NCI-H187 treated with DMSO at 0.1 percent for 48 hours (cell line): ENCODE measurements around the gene PSME2.

Source experiments
- DNase-seq: peaks from one replicate; lab custom pipeline; 2025; lab: John Stamatoyannopoulos, UW

PSME2 gene, protein sequence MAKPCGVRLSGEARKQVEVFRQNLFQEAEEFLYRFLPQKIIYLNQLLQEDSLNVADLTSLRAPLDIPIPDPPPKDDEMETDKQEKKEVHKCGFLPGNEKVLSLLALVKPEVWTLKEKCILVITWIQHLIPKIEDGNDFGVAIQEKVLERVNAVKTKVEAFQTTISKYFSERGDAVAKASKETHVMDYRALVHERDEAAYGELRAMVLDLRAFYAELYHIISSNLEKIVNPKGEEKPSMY

GRCh38 chr14:24146453-24146977 is at the start of gene PSME2:
Gene PSME2, minus strand, starts transcription at chr14:24146610. Its CDS starts 29 bp downstream, at chr14:24146581.
- DNase-seq = peak; percentile 96

- DNase-seq = no peak
These were observed 49.0 kb upstream of the PSME2 start, which contains the start of gene TM9SF1 for GRCh38 chr14:24195186-24196070. Gene TM9SF1, minus strand, starts transcription at chr14:24195441. Its CDS starts 422 bp downstream, at chr14:24195019.

GRCh38 chr14:24194873-24195185 is 48.4 kb upstream of the PSME2 start:
- no peak for DNase-seq

- no peak for DNase-seq
These were observed 47.9 kb upstream of the PSME2 start for GRCh38 chr14:24194186-24194872.

DNA sequence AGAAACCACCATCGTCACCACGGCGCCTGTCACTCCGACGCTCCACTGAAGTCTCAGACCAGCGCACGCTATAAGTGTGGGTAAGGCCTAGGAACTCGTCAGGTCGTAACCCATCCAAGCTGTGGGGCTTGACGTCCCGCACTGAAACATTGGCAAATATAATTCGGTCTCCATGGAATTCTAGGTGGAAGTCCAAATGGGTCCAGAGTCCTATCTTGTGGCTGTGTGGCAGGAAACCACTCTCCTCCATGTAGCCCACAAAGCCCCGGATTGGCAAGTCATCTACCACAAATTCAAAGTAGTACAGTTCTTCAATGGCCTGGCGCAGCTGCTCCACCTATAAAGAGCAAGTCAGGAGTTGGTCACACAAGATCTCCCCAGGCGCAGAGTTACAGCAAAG is 46.5 kb upstream of the PSME2 start:
- no peak for DNase-seq

- DNase-seq = no peak
These were observed 44.0 kb upstream of the PSME2 start for GRCh38 chr14:24190416-24190815.

DNA sequence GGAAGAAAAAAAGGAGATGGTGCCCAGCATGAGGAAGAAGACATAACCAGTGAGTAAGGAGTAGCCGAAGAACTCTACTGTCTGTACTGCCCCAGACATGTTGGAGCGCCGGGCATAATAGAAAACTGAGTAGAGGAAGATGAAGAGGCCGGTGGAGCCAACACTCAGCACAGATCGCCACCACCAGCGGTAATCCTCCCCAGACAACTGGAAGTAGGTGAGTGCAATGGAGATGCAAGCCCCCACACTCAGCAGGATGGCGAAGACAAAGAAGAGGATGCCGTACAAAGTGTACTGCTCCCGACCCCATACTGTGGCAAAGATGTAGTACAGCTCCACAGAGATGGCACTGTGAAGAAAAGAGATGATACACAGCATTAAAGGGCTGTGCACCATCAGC is 43.0 kb upstream of the PSME2 start:
- no peak for DNase-seq

GRCh38 chr14:24189059-24189375 is 42.6 kb upstream of the PSME2 start:
- DNase-seq = no peak

- DNase-seq = peak; percentile 91
These were observed 42.0 kb upstream of the PSME2 start, which contains the start of gene IPO4 for GRCh38 chr14:24188251-24189058. Gene IPO4, minus strand, starts transcription at chr14:24188816. Its CDS starts 29 bp downstream, at chr14:24188787.

DNA sequence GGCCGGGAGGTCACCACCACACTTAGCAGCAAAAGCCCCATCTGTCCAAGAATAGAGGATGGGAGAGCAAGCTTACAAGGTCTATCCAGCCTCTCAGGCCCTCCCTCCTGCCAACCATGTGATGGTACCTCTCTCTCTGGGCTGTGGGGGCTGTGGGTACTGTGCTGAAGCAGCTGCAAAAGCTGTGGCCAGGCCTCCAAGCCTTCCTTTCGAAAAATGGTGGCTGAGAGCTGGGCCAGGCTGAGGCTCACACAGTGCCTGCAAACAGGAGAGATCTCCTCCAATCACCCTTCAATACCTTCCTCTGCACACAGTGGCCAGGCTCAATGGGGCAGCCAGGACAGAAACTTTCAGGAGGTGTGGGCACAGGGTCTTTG is 41.1 kb upstream of the PSME2 start:
- no peak for DNase-seq

DNA sequence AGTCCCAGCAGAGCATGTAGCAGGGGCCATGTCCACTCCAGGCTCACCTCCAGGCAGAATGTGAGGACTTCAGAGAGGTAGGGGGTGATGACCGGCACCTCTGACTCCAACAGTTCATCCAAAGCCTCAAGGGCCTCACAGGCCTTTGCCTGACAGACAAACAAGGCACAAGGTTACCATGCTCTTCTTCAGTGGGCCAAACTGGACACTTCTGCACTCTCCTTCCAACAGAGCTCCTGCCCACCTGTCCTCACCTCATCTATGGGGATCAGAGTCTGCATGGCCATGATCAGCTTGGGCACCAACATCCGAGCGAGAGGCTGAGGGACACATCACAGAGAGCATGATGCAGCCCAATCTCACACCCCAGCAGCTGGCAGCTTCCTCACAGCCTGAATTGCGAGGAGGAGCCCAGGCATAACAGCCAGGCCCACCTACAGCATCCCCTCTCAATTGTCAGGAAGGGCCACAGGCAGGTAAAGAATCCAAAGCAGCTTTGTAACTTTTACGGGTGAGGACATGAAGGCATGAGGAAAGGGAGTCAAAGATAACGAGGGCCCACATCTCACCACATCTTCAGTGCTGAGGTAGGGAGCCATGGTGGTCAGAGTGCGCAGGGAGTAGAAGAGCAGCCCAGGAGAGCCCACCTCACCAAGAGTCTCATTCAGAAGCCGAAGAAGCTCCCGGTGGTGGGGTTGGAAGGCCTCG is 40.6 kb upstream of the PSME2 start:
- DNase-seq = no peak

GRCh38 chr14:24185741-24186140 is 39.3 kb upstream of the PSME2 start:
- DNase-seq = no peak

GRCh38 chr14:24185026-24185425 is 38.6 kb upstream of the PSME2 start:
- DNase-seq = no peak

DNA sequence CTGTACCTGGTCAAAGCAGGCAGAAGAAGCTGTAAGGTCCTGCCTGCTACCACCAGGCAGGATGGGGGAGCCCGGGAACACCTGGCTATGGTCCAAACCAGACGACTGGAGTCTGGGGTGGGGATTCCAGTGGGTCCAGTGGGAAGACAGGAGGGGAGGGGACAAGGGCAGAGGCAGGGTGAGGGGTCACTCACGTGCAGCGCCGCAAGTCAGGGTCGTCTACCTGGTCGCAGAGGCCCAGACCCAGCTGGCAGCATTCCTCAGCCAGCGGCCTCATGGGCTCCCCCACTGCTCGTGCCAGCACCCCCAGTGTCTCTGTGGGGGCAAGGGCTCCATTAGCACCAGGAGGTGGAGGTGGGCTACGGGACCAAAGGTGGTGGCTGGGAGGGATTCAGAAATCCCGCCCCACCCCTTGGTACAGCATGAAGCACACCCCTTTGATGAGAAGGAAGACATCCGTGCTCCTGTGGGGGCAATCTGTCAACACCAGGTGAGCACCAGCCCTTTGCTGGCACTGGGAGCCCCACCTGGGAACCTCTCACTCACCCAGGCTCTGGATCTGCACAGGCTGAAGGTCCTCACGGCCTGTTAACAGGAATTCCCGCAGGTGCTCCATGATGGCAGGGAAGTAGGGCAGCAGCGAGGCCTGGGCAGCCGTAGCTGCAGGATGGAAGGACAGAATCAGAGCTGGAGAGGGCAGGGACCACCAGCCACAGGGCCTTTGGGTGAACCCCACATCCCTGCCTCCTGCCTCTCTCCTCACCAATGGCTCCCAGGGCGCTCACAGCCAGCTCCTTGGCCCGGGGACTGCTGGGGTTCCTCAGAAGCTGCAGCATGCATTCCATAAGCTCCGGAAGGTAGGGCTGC is 37.9 kb upstream of the PSME2 start:
- no peak for DNase-seq

DNA sequence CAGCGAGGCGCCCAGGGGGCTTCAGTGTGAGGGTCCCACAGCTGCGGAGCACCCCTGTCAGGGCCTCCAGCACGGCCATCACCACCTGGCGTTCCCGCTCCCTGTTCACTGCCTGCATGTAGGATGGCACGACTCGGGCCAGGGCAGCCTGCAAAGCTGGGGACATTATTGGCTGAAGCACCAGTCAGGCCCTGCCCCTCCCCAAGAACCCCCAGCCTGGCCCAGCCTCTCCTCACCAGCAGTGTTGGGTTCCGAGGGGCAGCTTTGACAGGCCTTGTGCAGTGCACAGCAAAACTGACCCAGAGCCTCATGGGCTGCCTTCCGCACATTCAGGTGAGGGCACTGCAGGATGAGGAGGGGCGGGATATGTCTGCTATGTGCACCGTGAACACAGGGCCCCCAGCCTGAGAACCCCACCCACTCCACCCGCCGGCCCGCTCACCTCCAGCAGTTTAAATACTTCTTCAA is 36.6 kb upstream of the PSME2 start:
- no peak for DNase-seq

GRCh38 chr14:24182110-24182882 is 35.9 kb upstream of the PSME2 start:
- no peak for DNase-seq

- DNase-seq = no peak
These were observed 35.1 kb upstream of the PSME2 start for GRCh38 chr14:24181371-24182077.

DNA sequence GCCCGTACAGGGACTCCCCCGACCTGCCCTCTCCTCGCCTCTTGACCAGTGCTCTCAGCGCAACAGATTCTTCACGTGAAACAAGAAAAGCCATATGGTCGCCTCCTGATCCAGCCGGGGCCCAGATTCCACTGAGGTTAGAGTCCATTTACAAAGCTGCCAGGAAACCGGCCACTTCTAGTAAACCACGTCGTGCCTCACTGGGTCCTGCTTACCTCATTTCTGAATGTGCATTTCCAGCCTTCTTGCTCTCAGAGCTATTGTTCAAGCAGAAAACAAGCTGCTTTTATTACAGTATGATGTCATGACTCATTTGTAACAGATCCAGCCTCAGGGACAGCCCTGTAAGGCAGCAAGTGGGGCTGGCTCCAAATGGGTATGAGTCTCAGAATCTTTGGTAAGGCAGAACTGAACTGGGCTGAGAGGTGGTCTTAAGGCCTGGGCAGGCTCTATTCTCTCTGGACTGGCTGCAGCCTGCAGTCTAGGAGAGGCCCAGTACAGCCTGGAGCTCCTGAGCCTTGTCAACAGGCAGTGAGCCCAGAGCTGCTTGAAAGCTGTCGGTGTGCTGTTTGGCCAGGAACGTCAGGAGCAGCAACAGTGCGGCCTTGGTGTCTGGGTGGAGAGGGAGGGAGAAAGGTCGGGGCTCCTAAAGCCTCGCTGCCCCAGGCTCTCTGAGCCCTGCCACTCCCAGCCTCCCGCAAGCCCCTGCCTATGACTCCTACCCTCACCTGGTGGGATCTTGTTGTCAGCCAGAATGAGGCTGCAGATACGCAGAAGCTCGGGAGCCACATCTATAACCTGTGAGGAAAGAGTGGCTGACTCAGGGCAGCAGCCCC is 33.8 kb upstream of the PSME2 start:
- DNase-seq = no peak
